ENCODE data around the gene ZC3H13. TPM values are rescaled to one million over a fixed set of nuclear protein-coding genes. Genes with fewer than 3 reads are reported as not detected.

The ZC3H13 gene
- 49.0 TPM for polyA plus RNA-seq (2013, experiment 1 of 2)
- 47.0 TPM for polyA plus RNA-seq (2013, experiment 2 of 2)

- Histone ChIP-seq H3K4me1 (ENCODE audit: control insufficient read depth in 2 of 2, insufficient read depth in 1 of 2, low read depth in 1 of 2, low read length in 2 of 2) (peaks cover 0 to 12% of the 10 kb centered on the region in 2 donors), H3K4me3 (ENCODE audit: low read length in 2 of 2) (peak within 1 kb of the TSS; percentile 83 to 99), H2AFZ (ENCODE audit: low read length) (peak within 1 kb of the TSS; percentile 87), H3K23ac (ENCODE audit: low read depth, low read length, poor library complexity) (peak within 1 kb of the TSS; percentile 87), H3K9ac (ENCODE audit: low read depth, low read length, poor library complexity) (peak within 1 kb of the TSS; percentile 78), H3K79me1 (ENCODE audit: low read depth, low read length) (peaks cover 1% of the 10 kb centered on the region), H4K8ac (ENCODE audit: low read depth, low read length) (no peak within 1 kb of the TSS), H3K18ac (ENCODE audit: low read length) (peak within 1 kb of the TSS; percentile 82), H4K91ac (ENCODE audit: low read depth, low read length, poor library complexity) (no peak within 1 kb of the TSS), H3K36me3 (replicated peaks in 1 of 2; ENCODE audit: control insufficient read depth in 2 of 2, insufficient read depth in 2 of 2, low read length in 2 of 2) (no peaks in the 10 kb centered on the region), H2BK12ac (ENCODE audit: low read length) (no peak within 1 kb of the TSS), H2AK5ac (ENCODE audit: low read depth, low read length) (no peak within 1 kb of the TSS), H3K27me3 (ENCODE audit: control insufficient read depth in 3 of 3, insufficient read depth in 3 of 3, low read depth in 1 of 3, low read length in 3 of 3) (no peaks in the 10 kb centered on the region), H3K9me3 (replicated peaks in 1 of 2; ENCODE audit: control insufficient read depth in 2 of 2, insufficient read depth in 1 of 2, low read depth in 1 of 2, low read length in 2 of 2) (no peaks in the 10 kb centered on the region), H3K14ac (ENCODE audit: low read length) (no peak within 1 kb of the TSS), H3K4me2 (ENCODE audit: insufficient read depth, low read length, poor library complexity, severe bottlenecking) (peak within 1 kb of the TSS; percentile 61), H2BK15ac (ENCODE audit: low read length) (no peak within 1 kb of the TSS), H3K4ac (ENCODE audit: low read length) (no peak within 1 kb of the TSS), H2BK5ac (ENCODE audit: low read length) (no peak within 1 kb of the TSS), H2BK120ac (ENCODE audit: low read depth, low read length) (no peak within 1 kb of the TSS), H3K27ac (replicated peaks; ENCODE audit: low read length) (peak within 1 kb of the TSS; percentile 42)
- DNase-seq (ENCODE audit: low spot score), result peak; percentile 87
- WGBS, 2 donors (ENCODE audit: extremely low coverage in 2 of 2, insufficient read length in 2 of 2, insufficient replicate concordance in 1 of 2), result no CpG with 5 or more reads among the region's 57 CpGs
Observed at GRCh38 chr13:46052319-46053161, at the start of gene ZC3H13. Gene ZC3H13 (minus strand): TSS chr13:46052746. CDS start chr13:46045507, 7,239 bp downstream.

GRCh38 chr13:46102255-46102605 lies 49.7 kb upstream of the ZC3H13 start:
- Histone ChIP-seq H3K4me3 (ENCODE audit: low read length in 2 of 2) (no peak overlapping the region), H2BK120ac (ENCODE audit: low read depth, low read length) (no peak overlapping the region), H3K4ac (ENCODE audit: low read length) (no peak overlapping the region), H4K8ac (ENCODE audit: low read depth, low read length) (no peak overlapping the region), H3K27me3 (ENCODE audit: control insufficient read depth in 3 of 3, insufficient read depth in 3 of 3, low read depth in 1 of 3, low read length in 3 of 3) (no peaks in the 10 kb centered on the region), H3K9ac (ENCODE audit: low read depth, low read length, poor library complexity) (no peak overlapping the region), H2BK12ac (ENCODE audit: low read length) (no peak overlapping the region), H3K23ac (ENCODE audit: low read depth, low read length, poor library complexity) (no peak overlapping the region), H3K36me3 (replicated peaks in 1 of 2; ENCODE audit: control insufficient read depth in 2 of 2, insufficient read depth in 2 of 2, low read length in 2 of 2) (no peaks in the 10 kb centered on the region), H3K27ac (replicated peaks; ENCODE audit: low read length) (no peak overlapping the region), H3K4me2 (ENCODE audit: insufficient read depth, low read length, poor library complexity, severe bottlenecking) (no peak overlapping the region), H3K14ac (ENCODE audit: low read length) (no peak overlapping the region), H2AK5ac (ENCODE audit: low read depth, low read length) (no peak overlapping the region), H2AFZ (ENCODE audit: low read length) (peak overlapping the region; percentile 76), H3K79me1 (ENCODE audit: low read depth, low read length) (no peaks in the 10 kb centered on the region), H3K18ac (ENCODE audit: low read length) (no peak overlapping the region), H4K91ac (ENCODE audit: low read depth, low read length, poor library complexity) (no peak overlapping the region), H2BK15ac (ENCODE audit: low read length) (no peak overlapping the region), H3K9me3 (replicated peaks in 1 of 2; ENCODE audit: control insufficient read depth in 2 of 2, insufficient read depth in 1 of 2, low read depth in 1 of 2, low read length in 2 of 2) (peaks cover 0 to 2% of the 10 kb centered on the region in 2 donors), H2BK5ac (ENCODE audit: low read length) (no peak overlapping the region), H3K4me1 (ENCODE audit: control insufficient read depth in 2 of 2, insufficient read depth in 1 of 2, low read depth in 1 of 2, low read length in 2 of 2) (peaks cover 0 to 21% of the 10 kb centered on the region in 2 donors)
- DNase-seq (ENCODE audit: low spot score), result no peak

GRCh38 chr13:46101484-46102254 lies 49.1 kb upstream of the ZC3H13 start:
- Histone ChIP-seq H2BK15ac (ENCODE audit: low read length) (no peak overlapping the region), H2BK12ac (ENCODE audit: low read length) (no peak overlapping the region), H3K14ac (ENCODE audit: low read length) (no peak overlapping the region), H3K18ac (ENCODE audit: low read length) (no peak overlapping the region), H3K27me3 (ENCODE audit: control insufficient read depth in 3 of 3, insufficient read depth in 3 of 3, low read depth in 1 of 3, low read length in 3 of 3) (no peaks in the 10 kb centered on the region), H3K4me2 (ENCODE audit: insufficient read depth, low read length, poor library complexity, severe bottlenecking) (no peak overlapping the region), H2BK5ac (ENCODE audit: low read length) (no peak overlapping the region), H3K4ac (ENCODE audit: low read length) (no peak overlapping the region), H3K4me1 (ENCODE audit: control insufficient read depth in 2 of 2, insufficient read depth in 1 of 2, low read depth in 1 of 2, low read length in 2 of 2) (peaks cover 0 to 17% of the 10 kb centered on the region in 2 donors), H4K91ac (ENCODE audit: low read depth, low read length, poor library complexity) (no peak overlapping the region), H4K8ac (ENCODE audit: low read depth, low read length) (no peak overlapping the region), H3K9ac (ENCODE audit: low read depth, low read length, poor library complexity) (no peak overlapping the region), H2AK5ac (ENCODE audit: low read depth, low read length) (no peak overlapping the region), H3K36me3 (replicated peaks in 1 of 2; ENCODE audit: control insufficient read depth in 2 of 2, insufficient read depth in 2 of 2, low read length in 2 of 2) (no peaks in the 10 kb centered on the region), H3K4me3 (ENCODE audit: low read length in 2 of 2) (no peak overlapping the region), H2AFZ (ENCODE audit: low read length) (peak overlapping the region; percentile 76), H3K79me1 (ENCODE audit: low read depth, low read length) (no peaks in the 10 kb centered on the region), H2BK120ac (ENCODE audit: low read depth, low read length) (no peak overlapping the region), H3K23ac (ENCODE audit: low read depth, low read length, poor library complexity) (no peak overlapping the region), H3K9me3 (replicated peaks in 1 of 2; ENCODE audit: control insufficient read depth in 2 of 2, insufficient read depth in 1 of 2, low read depth in 1 of 2, low read length in 2 of 2) (peaks cover 0 to 2% of the 10 kb centered on the region in 2 donors), H3K27ac (replicated peaks; ENCODE audit: low read length) (no peak overlapping the region)
- no peak for DNase-seq (ENCODE audit: low spot score)
- no CpG with 5 or more reads among the region's 8 CpGs for WGBS, 2 donors (ENCODE audit: extremely low coverage in 2 of 2, insufficient read length in 2 of 2, insufficient replicate concordance in 1 of 2)

- H3K23ac ChIP-seq (ENCODE audit: low read depth, low read length, poor library complexity), result no peak overlapping the region
- H2AK5ac ChIP-seq (ENCODE audit: low read depth, low read length), result no peak overlapping the region
- H3K14ac ChIP-seq (ENCODE audit: low read length), result no peak overlapping the region
- H2AFZ ChIP-seq (ENCODE audit: low read length), result no peak overlapping the region
- no peak overlapping the region for H3K4me2 ChIP-seq (ENCODE audit: insufficient read depth, low read length, poor library complexity, severe bottlenecking)
- H3K4ac ChIP-seq (ENCODE audit: low read length), result no peak overlapping the region
- H3K79me1 ChIP-seq (ENCODE audit: low read depth, low read length), result no peaks in the 10 kb centered on the region
- H3K9me3 ChIP-seq (replicated peaks in 1 of 2; ENCODE audit: control insufficient read depth in 2 of 2, insufficient read depth in 1 of 2, low read depth in 1 of 2, low read length in 2 of 2), result peaks cover 0 to 2% of the 10 kb centered on the region in 2 donors
- H2BK15ac ChIP-seq (ENCODE audit: low read length), result no peak overlapping the region
- H3K4me1 ChIP-seq (ENCODE audit: control insufficient read depth in 2 of 2, insufficient read depth in 1 of 2, low read depth in 1 of 2, low read length in 2 of 2), result peaks cover 0 to 15% of the 10 kb centered on the region in 2 donors
- H2BK12ac ChIP-seq (ENCODE audit: low read length), result no peak overlapping the region
- H2BK5ac ChIP-seq (ENCODE audit: low read length), result no peak overlapping the region
- H3K27ac ChIP-seq (replicated peaks; ENCODE audit: low read length), result no peak overlapping the region
- no peak for DNase-seq (ENCODE audit: low spot score)
- H2BK120ac ChIP-seq (ENCODE audit: low read depth, low read length), result no peak overlapping the region
- no peak overlapping the region for H3K18ac ChIP-seq (ENCODE audit: low read length)
- no peak overlapping the region for H4K8ac ChIP-seq (ENCODE audit: low read depth, low read length)
- H3K4me3 ChIP-seq (ENCODE audit: low read length in 2 of 2), result no peak overlapping the region
- H4K91ac ChIP-seq (ENCODE audit: low read depth, low read length, poor library complexity), result no peak overlapping the region
- H3K27me3 ChIP-seq (ENCODE audit: control insufficient read depth in 3 of 3, insufficient read depth in 3 of 3, low read depth in 1 of 3, low read length in 3 of 3), result no peaks in the 10 kb centered on the region
- no CpG with 5 or more reads among the region's 4 CpGs for WGBS, 2 donors (ENCODE audit: extremely low coverage in 2 of 2, insufficient read length in 2 of 2, insufficient replicate concordance in 1 of 2)
- no peaks in the 10 kb centered on the region for H3K36me3 ChIP-seq (replicated peaks in 1 of 2; ENCODE audit: control insufficient read depth in 2 of 2, insufficient read depth in 2 of 2, low read length in 2 of 2)
- H3K9ac ChIP-seq (ENCODE audit: low read depth, low read length, poor library complexity), result no peak overlapping the region
Observed at GRCh38 chr13:46101002-46101401, 48.5 kb upstream of the ZC3H13 start.
